Measurements from ENCODE around the gene POU3F3.
A peak's percentile ranks its signal among the peaks of the same experiment; 100 is the strongest.

Gene POU3F3

GRCh38 chr2:104866883-104867812 is 13.2 kb downstream of the POU3F3 start:
- Histone ChIP-seq H3K27ac (no peak overlapping the region), H3K4me3 (no peak overlapping the region), H3K9ac (ENCODE audit: insufficient read length) (no peak overlapping the region), H3K36me3 (ENCODE audit: insufficient read depth, low read length) (no peaks in the 10 kb centered on the region), H3K9me3 (ENCODE audit: low read depth, low read length) (no peaks in the 10 kb centered on the region)
- TF ChIP-seq EZH2 (IDR thresholded peaks at IDR 0.05), result no peak
- TF ChIP-seq FOXP2 (optimal IDR thresholded peaks at IDR 0.05; ENCODE audit: control extremely low read depth, extremely low read length, insufficient read depth), result no peak
- no peak for TF ChIP-seq POLR2AphosphoS5 (IDR thresholded peaks at IDR 0.05; ENCODE audit: borderline replicate concordance, low read depth, low read length)
- no peak for DNase-seq (ENCODE audit: low read depth, low spot score)

- H3K36me3 ChIP-seq (ENCODE audit: insufficient read depth, low read length), result no peaks in the 10 kb centered on the region
- no peak overlapping the region for H3K4me3 ChIP-seq
- H3K9ac ChIP-seq (ENCODE audit: insufficient read length), result no peak overlapping the region
- TF ChIP-seq EZH2 (IDR thresholded peaks at IDR 0.05) (no peak), FOXP2 (optimal IDR thresholded peaks at IDR 0.05; ENCODE audit: control extremely low read depth, extremely low read length, insufficient read depth) (no peak)
- H3K27ac ChIP-seq, result no peak overlapping the region
- H3K9me3 ChIP-seq (ENCODE audit: low read depth, low read length), result no peaks in the 10 kb centered on the region
- DNase-seq (ENCODE audit: low read depth, low spot score), result no peak
Measured at GRCh38 chr2:104867813-104868504, 14.0 kb downstream of the POU3F3 start.

DNA sequence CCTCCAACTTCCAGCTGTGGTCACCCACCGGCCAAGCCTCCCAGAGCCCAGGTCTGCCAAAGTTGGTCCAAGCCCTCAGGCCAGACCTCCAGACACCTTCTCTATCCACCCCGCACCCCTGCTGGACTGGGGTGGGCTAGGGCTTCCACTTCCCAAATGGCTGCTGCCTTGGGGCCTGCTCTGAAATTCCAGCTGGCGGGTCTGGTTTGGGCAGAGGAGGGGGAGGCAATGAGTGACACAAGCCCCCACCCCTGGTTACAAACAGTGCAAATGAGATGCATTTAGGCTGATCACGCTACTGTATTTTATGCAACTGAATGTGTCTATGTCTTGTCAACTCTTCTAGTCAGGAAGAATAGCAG is 14.6 kb downstream of the POU3F3 start:
- TF ChIP-seq FOXP2 (optimal IDR thresholded peaks at IDR 0.05; ENCODE audit: control extremely low read depth, extremely low read length, insufficient read depth) (no peak), EZH2 (IDR thresholded peaks at IDR 0.05) (no peak), POLR2AphosphoS5 (IDR thresholded peaks at IDR 0.05; ENCODE audit: borderline replicate concordance, low read depth, low read length) (no peak)
- no peak for DNase-seq (ENCODE audit: low read depth, low spot score)
- no peaks in the 10 kb centered on the region for H3K9me3 ChIP-seq (ENCODE audit: low read depth, low read length)
- no peak overlapping the region for H3K4me3 ChIP-seq
- no peak overlapping the region for H3K27ac ChIP-seq
- no peaks in the 10 kb centered on the region for H3K36me3 ChIP-seq (ENCODE audit: insufficient read depth, low read length)
- H3K9ac ChIP-seq (ENCODE audit: insufficient read length), result no peak overlapping the region

DNA sequence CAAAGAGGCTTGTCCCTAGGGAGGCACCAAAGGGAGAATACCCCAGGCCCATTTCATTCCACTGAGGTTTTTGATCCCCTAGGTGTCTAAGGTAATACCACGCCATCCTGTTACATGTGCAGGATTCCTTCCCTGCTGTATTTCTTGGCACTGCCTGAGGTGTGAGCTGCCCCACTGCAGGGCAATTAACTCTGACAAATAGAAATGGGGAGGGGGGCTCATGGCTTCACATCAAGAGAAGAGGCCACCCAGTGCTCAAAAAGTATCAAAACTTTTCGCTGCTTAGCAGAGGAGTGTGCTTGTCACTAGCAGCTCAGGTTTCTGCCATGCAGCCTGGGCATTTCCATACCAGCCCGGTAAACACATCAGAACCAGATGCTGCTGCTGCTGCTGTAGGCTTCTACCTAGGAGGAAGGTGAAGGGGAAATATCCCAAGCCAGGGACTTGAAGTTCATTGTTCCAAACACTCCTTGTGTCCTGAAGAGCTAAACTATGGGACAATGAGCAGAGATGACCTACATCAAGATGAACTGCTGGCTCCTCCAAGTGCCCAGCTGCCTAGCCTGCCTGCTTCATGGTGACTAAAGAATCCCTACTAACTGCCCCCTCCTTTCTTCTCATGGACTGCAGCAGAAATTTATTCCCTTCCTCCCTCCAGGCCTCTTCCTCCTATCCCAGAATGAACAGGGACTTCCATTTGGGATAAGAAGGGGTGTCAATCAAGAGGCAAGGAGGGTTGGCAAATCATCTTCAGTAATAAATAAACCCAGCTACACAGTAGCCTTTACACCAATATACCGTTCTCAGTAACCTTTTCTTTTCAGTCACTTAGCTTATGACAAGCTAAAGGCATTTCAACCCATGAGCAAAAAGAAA is 16.4 kb downstream of the POU3F3 start:
- no peaks in the 10 kb centered on the region for H3K9me3 ChIP-seq (ENCODE audit: low read depth, low read length)
- H3K27ac ChIP-seq, result no peak overlapping the region
- no peak overlapping the region for H3K4me3 ChIP-seq
- H3K36me3 ChIP-seq (ENCODE audit: insufficient read depth, low read length), result no peaks in the 10 kb centered on the region
- TF ChIP-seq POLR2AphosphoS5 (IDR thresholded peaks at IDR 0.05; ENCODE audit: borderline replicate concordance, low read depth, low read length) (no peak), EZH2 (IDR thresholded peaks at IDR 0.05) (no peak), FOXP2 (optimal IDR thresholded peaks at IDR 0.05; ENCODE audit: control extremely low read depth, extremely low read length, insufficient read depth) (no peak)
- no peak overlapping the region for H3K9ac ChIP-seq (ENCODE audit: insufficient read length)
- no peak for DNase-seq (ENCODE audit: low read depth, low spot score)

DNA sequence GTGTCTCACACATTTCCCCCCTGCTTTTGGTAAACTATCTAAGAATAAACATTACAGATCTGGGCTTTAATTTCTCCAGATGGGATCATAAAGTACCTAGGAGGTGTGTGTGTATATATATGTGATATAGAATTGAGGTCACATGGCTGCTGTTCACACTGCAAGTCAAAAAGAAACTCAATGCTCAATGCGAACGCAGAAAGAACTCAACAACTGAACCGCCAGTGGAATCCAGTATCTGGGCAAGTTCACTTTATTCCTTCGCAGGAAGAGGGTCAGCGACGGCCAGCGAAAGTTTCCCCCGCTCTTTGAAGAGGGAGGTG is 17.7 kb downstream of the POU3F3 start:
- Histone ChIP-seq H3K27ac (no peak overlapping the region), H3K9me3 (ENCODE audit: low read depth, low read length) (no peaks in the 10 kb centered on the region), H3K9ac (ENCODE audit: insufficient read length) (no peak overlapping the region), H3K36me3 (ENCODE audit: insufficient read depth, low read length) (no peaks in the 10 kb centered on the region), H3K4me3 (no peak overlapping the region; the same call in 1 of the 2 replicates)
- no peak for DNase-seq (ENCODE audit: low read depth, low spot score)
- no peak for TF ChIP-seq FOXP2 (optimal IDR thresholded peaks at IDR 0.05; ENCODE audit: control extremely low read depth, extremely low read length, insufficient read depth)
- no peak for TF ChIP-seq EZH2 (IDR thresholded peaks at IDR 0.05)
- TF ChIP-seq POLR2AphosphoS5 (IDR thresholded peaks at IDR 0.05; ENCODE audit: borderline replicate concordance, low read depth, low read length), result no peak

- peak; percentile 64 for TF ChIP-seq EZH2 (IDR thresholded peaks at IDR 0.05)
- TF ChIP-seq POLR2AphosphoS5 (IDR thresholded peaks at IDR 0.05; ENCODE audit: borderline replicate concordance, low read depth, low read length), result no peak
- Histone ChIP-seq H3K27ac (no peak overlapping the region), H3K9ac (ENCODE audit: insufficient read length) (no peak overlapping the region), H3K36me3 (ENCODE audit: insufficient read depth, low read length) (no peaks in the 10 kb centered on the region), H3K9me3 (ENCODE audit: low read depth, low read length) (no peaks in the 10 kb centered on the region), H3K4me3 (peak overlapping the region; percentile 81)
- DNase-seq (ENCODE audit: low read depth, low spot score), result no peak
Measured at GRCh38 chr2:104871972-104872865, 18.3 kb downstream of the POU3F3 start.

DNA sequence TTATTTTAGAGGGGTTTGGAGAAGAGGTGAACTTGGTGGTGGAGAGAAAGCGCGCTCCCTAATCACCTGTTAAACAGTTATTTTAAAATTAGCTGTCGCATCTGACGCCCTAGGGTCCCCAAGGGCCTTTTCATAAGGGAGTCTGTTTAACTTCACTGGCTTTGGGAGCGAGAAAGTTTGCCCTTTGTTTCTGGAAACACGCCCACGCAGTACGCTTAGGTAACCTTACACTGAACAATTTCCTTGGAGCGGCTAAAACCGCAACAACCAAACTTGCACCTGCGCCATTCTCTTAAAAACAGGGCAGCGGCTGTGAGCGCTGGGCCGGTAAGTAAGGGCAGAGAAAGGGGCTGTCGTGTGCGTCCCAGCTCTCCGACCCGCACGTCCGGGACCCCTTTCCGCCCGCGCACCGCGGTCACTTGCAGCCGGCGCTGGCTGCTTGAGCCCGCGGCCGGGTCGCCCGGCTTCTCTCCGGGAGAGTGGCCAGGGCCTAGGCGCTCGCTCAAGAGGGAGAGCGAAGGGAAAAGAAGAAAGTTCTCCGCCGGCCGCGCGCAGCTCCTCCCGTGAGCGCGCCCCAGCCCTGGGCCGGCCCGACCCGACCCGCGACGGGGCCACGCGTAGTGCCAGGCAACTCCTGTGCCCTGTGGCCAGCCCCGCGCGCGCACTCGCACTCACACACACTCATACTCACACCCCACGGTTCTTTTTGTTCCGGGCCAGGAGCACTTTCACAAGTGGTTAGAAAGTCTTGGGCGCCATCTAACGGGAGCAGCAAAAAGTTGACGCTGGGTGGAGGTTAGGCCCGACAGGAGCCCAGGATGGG is 19.2 kb downstream of the POU3F3 start:
- no peak overlapping the region for H3K27ac ChIP-seq
- H3K9ac ChIP-seq (ENCODE audit: insufficient read length), result peak overlapping the region; percentile 53
- no peaks in the 10 kb centered on the region for H3K9me3 ChIP-seq (ENCODE audit: low read depth, low read length)
- TF ChIP-seq POLR2AphosphoS5 (IDR thresholded peaks at IDR 0.05; ENCODE audit: borderline replicate concordance, low read depth, low read length) (no peak), FOXP2 (optimal IDR thresholded peaks at IDR 0.05; ENCODE audit: control extremely low read depth, extremely low read length, insufficient read depth) (no peak), EZH2 (IDR thresholded peaks at IDR 0.05) (no peak)
- H3K4me3 ChIP-seq, result peak overlapping the region; percentile 81
- DNase-seq (ENCODE audit: low read depth, low spot score), result no peak
- H3K36me3 ChIP-seq (ENCODE audit: insufficient read depth, low read length), result no peaks in the 10 kb centered on the region

Measured in SK-N-MC (cell line).